Ishikawa (cell line): ENCODE measurements around the gene CTNND2.

Experiments used
- CEBPB ChIP-seq: IDR thresholded peaks from 2 replicates; pipeline ENCODE4 v1.6.1; 2012
- CREB1 ChIP-seq: IDR thresholded peaks from 2 replicates; pipeline ENCODE4 v1.6.1; 2012; ENCODE audit warnings: low read depth
- EGR1 ChIP-seq: IDR thresholded peaks from 2 replicates; pipeline ENCODE4 v1.6.1; 2012
- EP300 ChIP-seq: IDR thresholded peaks from 2 replicates; pipeline ENCODE4 v1.6.1; 2012; ENCODE audit warnings: borderline replicate concordance
- FOXM1 ChIP-seq: IDR thresholded peaks from 2 replicates; pipeline ENCODE4 v1.6.1; 2012; ENCODE audit warnings: low read depth, borderline replicate concordance
- MAX ChIP-seq: IDR thresholded peaks from 2 replicates; pipeline ENCODE4 v1.6.1; 2012
- NFIC ChIP-seq: IDR thresholded peaks from 2 replicates; pipeline ENCODE4 v1.6.1; 2012
- RAD21 ChIP-seq: IDR thresholded peaks from 2 replicates; pipeline ENCODE4 v1.6.1; 2012; ENCODE audit warnings: low read depth
- TAF1 ChIP-seq: IDR thresholded peaks from 2 replicates; pipeline ENCODE4 v1.6.1; 2012; ENCODE audit warnings: low read depth, mild to moderate bottlenecking
- TCF12 ChIP-seq: IDR thresholded peaks from 2 replicates; pipeline ENCODE4 v1.6.1; 2012; ENCODE audit warnings: low read depth
- TEAD4 ChIP-seq: IDR thresholded peaks from 2 replicates; pipeline ENCODE4 v1.6.1; 2012
- YY1 ChIP-seq: IDR thresholded peaks from 2 replicates; pipeline ENCODE4 v1.6.1; 2012; ENCODE audit warnings: low read depth
- ZBTB7A ChIP-seq: IDR thresholded peaks from 2 replicates; pipeline ENCODE4 v1.6.1; 2012; ENCODE audit warnings: low read depth
- TF ChIP-seq, protein P1 (sequence below): IDR thresholded peaks from 2 replicates; pipeline ENCODE4 v1.6.1; 2012
- TF ChIP-seq, protein P2 (sequence below): IDR thresholded peaks from 2 replicates; pipeline ENCODE4 v1.6.1; 2012; ENCODE audit warnings: low read depth, mild to moderate bottlenecking

Gene CTNND2

GRCh38 chr5:11809407-11809806, 94.8 kb downstream of the CTNND2 start:
- no peak for TF ChIP-seq FOXM1

DNA sequence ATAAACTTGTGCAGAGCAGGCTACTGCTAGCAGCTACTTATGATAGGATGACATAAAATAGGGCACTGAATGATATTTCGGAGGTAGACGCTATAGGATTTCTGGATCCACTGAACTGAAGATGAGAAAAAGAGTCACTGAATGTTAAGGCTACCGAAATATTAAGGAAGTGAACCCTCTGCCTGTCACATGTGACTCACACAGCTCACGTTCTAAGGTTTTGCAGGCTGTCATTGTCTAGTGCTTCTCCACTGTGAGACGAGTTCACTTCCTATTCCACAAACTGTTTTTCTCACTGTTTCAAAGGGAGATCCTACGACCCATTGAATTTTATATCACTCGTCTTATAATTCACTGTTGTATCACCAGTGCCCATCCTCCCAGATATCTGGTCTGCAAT, 100.8 kb downstream of the CTNND2 start:
- TF ChIP-seq CEBPB: no peak
- no peak for TF ChIP-seq NFIC
- no peak for TF ChIP-seq EGR1
- no peak for TF ChIP-seq YY1
- no peak for TF ChIP-seq CREB1
- no peak for TF ChIP-seq FOXM1
- TF ChIP-seq, protein P1, sequence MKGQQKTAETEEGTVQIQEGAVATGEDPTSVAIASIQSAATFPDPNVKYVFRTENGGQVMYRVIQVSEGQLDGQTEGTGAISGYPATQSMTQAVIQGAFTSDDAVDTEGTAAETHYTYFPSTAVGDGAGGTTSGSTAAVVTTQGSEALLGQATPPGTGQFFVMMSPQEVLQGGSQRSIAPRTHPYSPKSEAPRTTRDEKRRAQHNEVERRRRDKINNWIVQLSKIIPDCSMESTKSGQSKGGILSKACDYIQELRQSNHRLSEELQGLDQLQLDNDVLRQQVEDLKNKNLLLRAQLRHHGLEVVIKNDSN: no peak
- no peak for TF ChIP-seq TCF12
- no peak for TF ChIP-seq TEAD4
- no peak for TF ChIP-seq EP300
- TF ChIP-seq ZBTB7A: no peak
- TF ChIP-seq, protein P2, sequence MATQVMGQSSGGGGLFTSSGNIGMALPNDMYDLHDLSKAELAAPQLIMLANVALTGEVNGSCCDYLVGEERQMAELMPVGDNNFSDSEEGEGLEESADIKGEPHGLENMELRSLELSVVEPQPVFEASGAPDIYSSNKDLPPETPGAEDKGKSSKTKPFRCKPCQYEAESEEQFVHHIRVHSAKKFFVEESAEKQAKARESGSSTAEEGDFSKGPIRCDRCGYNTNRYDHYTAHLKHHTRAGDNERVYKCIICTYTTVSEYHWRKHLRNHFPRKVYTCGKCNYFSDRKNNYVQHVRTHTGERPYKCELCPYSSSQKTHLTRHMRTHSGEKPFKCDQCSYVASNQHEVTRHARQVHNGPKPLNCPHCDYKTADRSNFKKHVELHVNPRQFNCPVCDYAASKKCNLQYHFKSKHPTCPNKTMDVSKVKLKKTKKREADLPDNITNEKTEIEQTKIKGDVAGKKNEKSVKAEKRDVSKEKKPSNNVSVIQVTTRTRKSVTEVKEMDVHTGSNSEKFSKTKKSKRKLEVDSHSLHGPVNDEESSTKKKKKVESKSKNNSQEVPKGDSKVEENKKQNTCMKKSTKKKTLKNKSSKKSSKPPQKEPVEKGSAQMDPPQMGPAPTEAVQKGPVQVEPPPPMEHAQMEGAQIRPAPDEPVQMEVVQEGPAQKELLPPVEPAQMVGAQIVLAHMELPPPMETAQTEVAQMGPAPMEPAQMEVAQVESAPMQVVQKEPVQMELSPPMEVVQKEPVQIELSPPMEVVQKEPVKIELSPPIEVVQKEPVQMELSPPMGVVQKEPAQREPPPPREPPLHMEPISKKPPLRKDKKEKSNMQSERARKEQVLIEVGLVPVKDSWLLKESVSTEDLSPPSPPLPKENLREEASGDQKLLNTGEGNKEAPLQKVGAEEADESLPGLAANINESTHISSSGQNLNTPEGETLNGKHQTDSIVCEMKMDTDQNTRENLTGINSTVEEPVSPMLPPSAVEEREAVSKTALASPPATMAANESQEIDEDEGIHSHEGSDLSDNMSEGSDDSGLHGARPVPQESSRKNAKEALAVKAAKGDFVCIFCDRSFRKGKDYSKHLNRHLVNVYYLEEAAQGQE: no peak
- TF ChIP-seq RAD21: no peak

- TF ChIP-seq CEBPB (no peak), TCF12 (no peak), EGR1 (no peak), CREB1 (no peak), EP300 (no peak), TEAD4 (no peak), TAF1 (no peak), ZBTB7A (no peak), NFIC (no peak), FOXM1 (no peak), YY1 (no peak), RAD21 (no peak), MAX (no peak)
- TF ChIP-seq, protein P1: no peak
- TF ChIP-seq, protein P2: no peak
These were observed 103.2 kb downstream of the CTNND2 start for GRCh38 chr5:11801061-11801460.

GRCh38 chr5:11797132-11797531, 107.1 kb downstream of the CTNND2 start:
- TF ChIP-seq NFIC: peak; percentile 65
- TF ChIP-seq, protein P2: no peak

GRCh38 chr5:11793396-11793795, 110.8 kb downstream of the CTNND2 start:
- TF ChIP-seq, protein P2: no peak
- TF ChIP-seq TCF12: no peak
- TF ChIP-seq EP300: no peak
